ENCODE results near the gene SCAF1.

DNA sequence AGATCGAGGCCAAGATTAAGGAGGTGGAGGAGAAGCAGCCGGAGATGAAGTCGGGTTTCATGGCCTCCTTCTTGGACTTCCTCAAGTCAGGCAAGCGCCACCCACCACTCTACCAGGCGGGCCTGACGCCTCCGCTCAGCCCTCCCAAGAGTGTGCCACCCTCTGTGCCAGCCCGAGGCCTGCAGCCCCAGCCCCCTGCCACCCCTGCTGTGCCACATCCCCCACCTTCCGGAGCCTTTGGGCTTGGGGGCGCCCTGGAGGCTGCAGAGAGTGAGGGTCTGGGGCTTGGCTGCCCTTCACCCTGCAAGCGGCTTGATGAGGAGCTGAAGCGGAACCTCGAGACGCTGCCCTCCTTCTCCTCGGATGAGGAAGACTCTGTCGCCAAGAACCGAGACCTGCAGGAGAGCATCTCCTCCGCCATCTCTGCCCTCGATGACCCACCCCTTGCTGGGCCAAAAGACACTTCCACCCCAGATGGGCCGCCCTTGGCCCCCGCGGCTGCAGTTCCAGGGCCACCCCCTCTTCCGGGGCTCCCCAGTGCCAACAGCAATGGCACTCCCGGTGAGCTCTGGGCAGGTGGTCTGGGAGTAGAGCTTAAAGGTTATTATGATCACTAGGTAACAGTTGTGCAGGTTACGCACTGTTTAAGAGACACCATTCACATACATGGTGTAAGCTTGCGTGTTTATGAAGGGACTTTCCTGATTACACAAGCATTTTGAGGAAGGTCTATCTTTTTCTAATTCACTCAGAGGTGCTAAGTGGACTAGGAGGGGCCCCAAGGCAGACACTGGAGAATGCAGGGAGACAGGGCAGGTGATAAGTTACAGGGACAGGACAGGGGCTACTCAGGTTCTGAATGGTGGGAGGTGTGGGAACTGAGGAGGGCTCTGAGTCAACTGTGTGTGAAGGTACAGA is 42.4 kb upstream of the SCAF1 start:
- TF ChIP-seq, protein P1, sequence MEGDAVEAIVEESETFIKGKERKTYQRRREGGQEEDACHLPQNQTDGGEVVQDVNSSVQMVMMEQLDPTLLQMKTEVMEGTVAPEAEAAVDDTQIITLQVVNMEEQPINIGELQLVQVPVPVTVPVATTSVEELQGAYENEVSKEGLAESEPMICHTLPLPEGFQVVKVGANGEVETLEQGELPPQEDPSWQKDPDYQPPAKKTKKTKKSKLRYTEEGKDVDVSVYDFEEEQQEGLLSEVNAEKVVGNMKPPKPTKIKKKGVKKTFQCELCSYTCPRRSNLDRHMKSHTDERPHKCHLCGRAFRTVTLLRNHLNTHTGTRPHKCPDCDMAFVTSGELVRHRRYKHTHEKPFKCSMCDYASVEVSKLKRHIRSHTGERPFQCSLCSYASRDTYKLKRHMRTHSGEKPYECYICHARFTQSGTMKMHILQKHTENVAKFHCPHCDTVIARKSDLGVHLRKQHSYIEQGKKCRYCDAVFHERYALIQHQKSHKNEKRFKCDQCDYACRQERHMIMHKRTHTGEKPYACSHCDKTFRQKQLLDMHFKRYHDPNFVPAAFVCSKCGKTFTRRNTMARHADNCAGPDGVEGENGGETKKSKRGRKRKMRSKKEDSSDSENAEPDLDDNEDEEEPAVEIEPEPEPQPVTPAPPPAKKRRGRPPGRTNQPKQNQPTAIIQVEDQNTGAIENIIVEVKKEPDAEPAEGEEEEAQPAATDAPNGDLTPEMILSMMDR (IDR thresholded peaks at IDR 0.05), result no peak
- TF ChIP-seq EZH2 (IDR thresholded peaks at IDR 0.05; ENCODE audit: borderline replicate concordance, insufficient read depth, low read depth, low read length, poor library complexity, severe bottlenecking), result no peak
